Measurements from ENCODE around the gene MFAP2.

DNA sequence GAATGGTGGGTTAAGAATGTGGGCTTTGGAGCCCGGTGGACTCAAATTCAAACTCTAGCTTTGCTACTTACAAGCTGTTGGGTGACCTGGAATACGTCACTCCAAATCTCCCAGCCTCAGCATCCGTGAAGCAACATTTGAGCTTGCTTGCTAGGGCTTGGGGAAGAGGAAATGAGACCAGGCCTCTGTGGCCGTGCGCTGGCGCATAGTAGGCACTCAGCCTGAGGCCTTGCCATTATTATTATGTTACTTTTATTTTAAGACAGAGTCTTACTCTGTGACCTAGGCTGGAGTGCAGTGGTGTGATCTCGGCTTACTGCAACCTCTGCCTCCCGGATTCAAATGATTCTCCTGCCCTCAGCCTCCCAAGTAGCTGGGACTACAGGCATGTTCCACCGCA, 12.3 kb upstream of the MFAP2 start:
- TF ChIP-seq EZH2phosphoT487 (IDR thresholded peaks at IDR 0.05; ENCODE audit: borderline replicate concordance, low read length), result no peak
- TF ChIP-seq, protein P1, sequence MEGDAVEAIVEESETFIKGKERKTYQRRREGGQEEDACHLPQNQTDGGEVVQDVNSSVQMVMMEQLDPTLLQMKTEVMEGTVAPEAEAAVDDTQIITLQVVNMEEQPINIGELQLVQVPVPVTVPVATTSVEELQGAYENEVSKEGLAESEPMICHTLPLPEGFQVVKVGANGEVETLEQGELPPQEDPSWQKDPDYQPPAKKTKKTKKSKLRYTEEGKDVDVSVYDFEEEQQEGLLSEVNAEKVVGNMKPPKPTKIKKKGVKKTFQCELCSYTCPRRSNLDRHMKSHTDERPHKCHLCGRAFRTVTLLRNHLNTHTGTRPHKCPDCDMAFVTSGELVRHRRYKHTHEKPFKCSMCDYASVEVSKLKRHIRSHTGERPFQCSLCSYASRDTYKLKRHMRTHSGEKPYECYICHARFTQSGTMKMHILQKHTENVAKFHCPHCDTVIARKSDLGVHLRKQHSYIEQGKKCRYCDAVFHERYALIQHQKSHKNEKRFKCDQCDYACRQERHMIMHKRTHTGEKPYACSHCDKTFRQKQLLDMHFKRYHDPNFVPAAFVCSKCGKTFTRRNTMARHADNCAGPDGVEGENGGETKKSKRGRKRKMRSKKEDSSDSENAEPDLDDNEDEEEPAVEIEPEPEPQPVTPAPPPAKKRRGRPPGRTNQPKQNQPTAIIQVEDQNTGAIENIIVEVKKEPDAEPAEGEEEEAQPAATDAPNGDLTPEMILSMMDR (IDR thresholded peaks at IDR 0.05; ENCODE audit: low read depth, low read length, poor library complexity, severe bottlenecking), result no peak

Measured in DOHH2 (cell line).